GM12878 (cell line): Measurements from ENCODE around the gene LOXL3.

Source experiments
- PAX5 ChIP-seq: IDR thresholded peaks from 2 replicates; pipeline ENCODE4 v1.6.1; 2011; ENCODE audit warnings: low read depth, low read length, borderline replicate concordance
- SPI1 ChIP-seq: IDR thresholded peaks from 2 replicates; pipeline ENCODE4 v1.6.1; 2011; ENCODE audit warnings: low read depth, mild to moderate bottlenecking, low read length, moderate library complexity, borderline replicate concordance; ENCODE audit not compliant: insufficient read depth
- TF ChIP-seq, protein P1 (sequence below): fragments of 150-350 bp; IDR thresholded peaks from 2 replicates; pipeline ENCODE4 v1.6.1; 2014; ENCODE audit warnings: mild to moderate bottlenecking, low read depth, low read length
- TF ChIP-seq, protein P2 (sequence below): IDR thresholded peaks from 2 replicates; pipeline ENCODE4 v1.6.1; 2012; ENCODE audit warnings: low read depth, low read length, improper control_type of control experiment

DNA sequence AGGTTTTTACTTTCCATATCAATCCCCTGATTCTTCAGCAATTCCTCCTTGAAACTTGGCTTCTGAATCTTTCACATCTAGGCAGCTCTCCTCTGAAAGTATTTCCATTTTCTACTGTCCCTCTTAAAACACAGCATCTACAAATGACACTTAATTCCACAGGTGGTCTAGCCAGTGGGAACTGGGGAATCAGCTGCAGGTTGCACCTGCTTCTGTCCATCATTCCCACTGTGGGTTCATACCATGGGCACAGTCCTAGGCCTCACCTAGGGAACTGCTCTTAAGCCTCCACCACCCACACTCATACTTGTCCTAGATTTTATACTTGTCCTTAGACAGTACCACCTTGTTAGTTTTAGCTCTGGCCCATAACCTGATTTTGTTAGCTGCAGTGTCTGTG is 2.2 kb downstream of the LOXL3 start:
- TF ChIP-seq PAX5: no peak
- TF ChIP-seq SPI1: no peak
- TF ChIP-seq, protein P1, sequence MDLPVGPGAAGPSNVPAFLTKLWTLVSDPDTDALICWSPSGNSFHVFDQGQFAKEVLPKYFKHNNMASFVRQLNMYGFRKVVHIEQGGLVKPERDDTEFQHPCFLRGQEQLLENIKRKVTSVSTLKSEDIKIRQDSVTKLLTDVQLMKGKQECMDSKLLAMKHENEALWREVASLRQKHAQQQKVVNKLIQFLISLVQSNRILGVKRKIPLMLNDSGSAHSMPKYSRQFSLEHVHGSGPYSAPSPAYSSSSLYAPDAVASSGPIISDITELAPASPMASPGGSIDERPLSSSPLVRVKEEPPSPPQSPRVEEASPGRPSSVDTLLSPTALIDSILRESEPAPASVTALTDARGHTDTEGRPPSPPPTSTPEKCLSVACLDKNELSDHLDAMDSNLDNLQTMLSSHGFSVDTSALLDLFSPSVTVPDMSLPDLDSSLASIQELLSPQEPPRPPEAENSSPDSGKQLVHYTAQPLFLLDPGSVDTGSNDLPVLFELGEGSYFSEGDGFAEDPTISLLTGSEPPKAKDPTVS: no peak
- TF ChIP-seq, protein P2, sequence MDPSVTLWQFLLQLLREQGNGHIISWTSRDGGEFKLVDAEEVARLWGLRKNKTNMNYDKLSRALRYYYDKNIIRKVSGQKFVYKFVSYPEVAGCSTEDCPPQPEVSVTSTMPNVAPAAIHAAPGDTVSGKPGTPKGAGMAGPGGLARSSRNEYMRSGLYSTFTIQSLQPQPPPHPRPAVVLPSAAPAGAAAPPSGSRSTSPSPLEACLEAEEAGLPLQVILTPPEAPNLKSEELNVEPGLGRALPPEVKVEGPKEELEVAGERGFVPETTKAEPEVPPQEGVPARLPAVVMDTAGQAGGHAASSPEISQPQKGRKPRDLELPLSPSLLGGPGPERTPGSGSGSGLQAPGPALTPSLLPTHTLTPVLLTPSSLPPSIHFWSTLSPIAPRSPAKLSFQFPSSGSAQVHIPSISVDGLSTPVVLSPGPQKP: no peak
